Transverse colon (tissue), 4 donors: ENCODE measurements around the gene VAV2. TPM values are rescaled to one million over a fixed set of nuclear protein-coding genes. Genes with fewer than 3 reads are reported as not detected.

ENCODE experiments used
- DNase-seq: peaks from one replicate; pipeline ENCODE4 v3.0.0-alpha.2; 2019
- H3K27ac ChIP-seq, 4 donors: fragments of 200-600 bp; sonication (generic); 2 replicates each; pipeline ENCODE4 v1.5.1; 2016 to 2018; ENCODE audit warnings: inconsistent platforms in 4 of 4
- H3K27me3 ChIP-seq: fragments of 200-600 bp; sonication (generic); 2 replicates; pipeline ENCODE4 v1.5.1; 2017; ENCODE audit warnings: inconsistent platforms
- H3K36me3 ChIP-seq, 4 donors: fragments of 200-600 bp; sonication (generic); 2 replicates each; pipeline ENCODE4 v1.5.1; 2017 to 2019; ENCODE audit warnings: inconsistent platforms in 4 of 4
- H3K4me1 ChIP-seq, 4 donors: fragments of 200-600 bp; sonication (generic); 2 replicates each; pipeline ENCODE4 v1.5.1; 2017 to 2020; ENCODE audit warnings: inconsistent platforms in 4 of 4
- H3K4me3 ChIP-seq, 4 donors: fragments of 200-600 bp; sonication (generic); 1 replicate in 1 of 4; 2 replicates in 3 of 4; pipeline versions ENCODE4 v1.5.1 to v1.6.1; 2017 to 2019; ENCODE audit warnings: inconsistent platforms in 4 of 4
- H3K9me3 ChIP-seq, 2 donors: fragments of 200-600 bp; sonication (generic); 2 replicates each; pipeline ENCODE4 v1.5.1; 2017 to 2019; ENCODE audit warnings: inconsistent platforms in 2 of 2
- CTCF ChIP-seq, 5 experiments: fragments of 200-600 bp in 3 of 5; fragments of 450-650 bp in 2 of 5; sonication (generic) in 3 of 5; IDR thresholded peaks; 1 replicate in 2 of 5; 2 replicates in 3 of 5; pipeline ENCODE4 v1.5.1; 2016 to 2017; ENCODE audit warnings: antibody characterized with exemption in 5 of 5, inconsistent platforms in 3 of 5, mild to moderate bottlenecking in 2 of 5, moderate library complexity in 1 of 5
- EP300 ChIP-seq: sonication (generic); formaldehyde crosslinking; IDR thresholded peaks from one replicate; pipeline ENCODE4 v1.6.1; 2017; ENCODE audit warnings: antibody characterized with exemption, low read depth
- POLR2A ChIP-seq: fragments of 450-650 bp; IDR thresholded peaks from one replicate; pipeline ENCODE4 v1.6.1; 2016; ENCODE audit warnings: antibody characterized with exemption, mild to moderate bottlenecking, moderate library complexity
- POLR2AphosphoS5 ChIP-seq, 3 donors: sonication (generic); formaldehyde crosslinking; IDR thresholded peaks; one replicate each; pipeline ENCODE4 v1.6.1; 2016; ENCODE audit warnings: antibody characterized with exemption in 3 of 3
- WGBS, 2 donors: methylation state at CpG; one replicate each; pipeline ENCODE4 v1.1.5; 2018; ENCODE audit warnings: low coverage in 1 of 2; 5-methylcytosine and 5-hydroxymethylcytosine counted together
- in situ Hi-C, 4 donors: fragments of 200-750 bp; cut with MboI; loops; one replicate each; pipeline versions ENCODE4 v1.15.0 to v1.15.1; 2017; ENCODE audit warnings: low sequenced_read_pairs in 3 of 4, low pct_ligation_motif_present in 1 of 4, low pct_unique_long_range_greater_than_20kb in 1 of 4
- intact Hi-C: fragments of 100-400 bp; cut with DNase I; formaldehyde crosslinking; loops from one replicate; pipeline ENCODE4 v1.15.1; 2023; ENCODE audit warnings: low total_unique reads
- total RNA-seq, 4 donors: library from RNA; depleted of rRNA; stranded (reverse); fragments of >200 nt; gene quantifications; one replicate each; pipeline ENCODE4 v1.1.0, GENCODE V29; 2016

Gene VAV2
- total RNA-seq, 4 donors from 2014 or later: 8.2 to 52.4 (median 24.5) TPM

- Histone ChIP-seq H3K27me3 (no peaks in the 10 kb centered on the region), H3K9me3 (no peaks in the 10 kb centered on the region), H3K36me3 (no peaks in the 10 kb centered on the region), H3K4me1 (no peaks in the 10 kb centered on the region), H3K27ac (no peak overlapping the region), H3K4me3 (no peak overlapping the region)
- intact Hi-C loops (no loop called here), in situ Hi-C loops (no loop called here)
- 83 to 88% methylated on average over 1 to 22 of the region's 24 CpGs for WGBS, 2 donors
- no peak for DNase-seq
- TF ChIP-seq EP300 (no peak), CTCF (IDR thresholded peaks at IDR 0.05) (no peak), POLR2AphosphoS5 (IDR thresholded peaks at IDR 0.05) (no peak), POLR2A (no peak)
Observed at GRCh38 chr9:133881671-133882381, 110.3 kb downstream of the VAV2 start.

DNA sequence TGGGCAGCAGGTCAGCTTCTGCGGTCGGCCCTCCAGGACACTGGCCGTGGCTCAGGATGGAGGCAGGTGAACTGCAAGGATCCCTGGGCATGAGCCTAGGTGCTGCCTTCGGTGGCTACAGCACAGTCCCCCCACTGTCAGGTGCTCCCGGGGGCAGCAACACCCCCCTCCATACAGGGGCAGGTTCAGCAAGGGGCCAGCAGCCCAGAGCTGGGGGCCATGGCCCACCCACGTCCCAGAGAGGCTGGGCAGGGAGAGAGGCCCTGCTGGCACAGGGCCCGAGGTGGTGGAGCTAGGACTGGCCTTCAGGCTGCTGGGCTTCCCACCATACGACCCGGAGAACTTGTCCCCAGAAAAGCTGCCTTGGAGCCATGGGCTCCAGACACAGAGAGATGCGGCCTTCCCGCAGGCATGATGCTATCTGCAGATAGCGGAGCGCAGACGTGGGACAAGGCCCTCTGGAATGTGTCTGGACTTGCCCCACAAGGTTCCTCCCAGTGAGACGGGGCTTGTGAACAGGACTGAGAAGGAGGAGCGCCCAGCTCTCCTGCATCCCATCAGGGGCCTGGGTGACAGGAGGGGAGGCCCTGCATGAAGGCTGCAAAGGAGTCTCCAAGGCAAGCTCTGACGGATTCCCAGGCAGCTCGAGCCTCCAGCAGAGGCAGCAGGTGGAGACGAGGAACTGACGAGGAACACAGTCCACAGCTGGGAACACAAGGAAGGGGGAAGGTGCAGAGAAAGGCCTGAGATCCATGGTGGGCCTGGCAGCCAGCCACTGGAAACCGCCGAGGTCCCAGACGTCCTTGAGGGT lies 111.1 kb downstream of the VAV2 start:
- Histone ChIP-seq H3K9me3 (no peaks in the 10 kb centered on the region), H3K27ac (no peak overlapping the region), H3K36me3 (no peaks in the 10 kb centered on the region), H3K4me1 (no peaks in the 10 kb centered on the region), H3K4me3 (no peak overlapping the region), H3K27me3 (no peaks in the 10 kb centered on the region)
- TF ChIP-seq EP300 (no peak), CTCF (IDR thresholded peaks at IDR 0.05) (no peak)
- in situ Hi-C loops: no loop called here
- WGBS, 2 donors: 78 to 86% methylated on average over 3 to 23 of the region's 23 CpGs
- intact Hi-C loops: no loop called here
- no peak for DNase-seq

GRCh38 chr9:133880136-133880535 lies 112.0 kb downstream of the VAV2 start:
- Histone ChIP-seq H3K4me3 (no peak overlapping the region), H3K27ac (no peak overlapping the region), H3K36me3 (no peaks in the 10 kb centered on the region), H3K9me3 (no peaks in the 10 kb centered on the region), H3K4me1 (no peaks in the 10 kb centered on the region), H3K27me3 (no peaks in the 10 kb centered on the region)
- DNase-seq: no peak
- in situ Hi-C loops: no loop called here
- 69 to 80% methylated on average over 1 to 7 of the region's 7 CpGs for WGBS, 2 donors
- intact Hi-C loops: no loop called here
- no peak for TF ChIP-seq POLR2A
- TF ChIP-seq POLR2AphosphoS5 (IDR thresholded peaks at IDR 0.05): no peak
- no peak for TF ChIP-seq CTCF (IDR thresholded peaks at IDR 0.05)

DNA sequence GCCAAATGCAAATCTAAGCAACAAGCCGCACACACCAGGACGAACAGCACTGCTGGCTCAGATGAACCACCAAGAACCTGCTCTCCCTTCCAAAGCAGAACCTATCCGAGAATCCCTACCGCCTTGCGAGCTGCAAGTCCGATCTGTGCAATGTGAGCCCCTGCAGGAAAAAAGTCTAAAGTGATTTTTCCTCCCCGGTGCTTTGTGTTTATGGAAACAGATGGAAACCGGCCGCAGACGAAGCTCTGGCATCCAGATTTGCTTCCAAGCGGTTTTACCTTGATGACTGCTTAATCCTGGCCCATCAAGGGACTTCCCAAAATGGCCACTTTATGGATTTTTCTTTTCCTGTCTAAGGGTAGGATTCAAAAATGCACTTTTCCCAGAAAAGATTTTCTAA lies 112.5 kb downstream of the VAV2 start:
- no peak for DNase-seq
- intact Hi-C loops (no loop called here), in situ Hi-C loops (no loop called here)
- no peaks in the 10 kb centered on the region for H3K36me3 ChIP-seq
- H3K9me3 ChIP-seq: no peaks in the 10 kb centered on the region
- H3K27me3 ChIP-seq: no peaks in the 10 kb centered on the region
- 85 to 89% methylated on average over 4 to 11 of the region's 11 CpGs for WGBS, 2 donors
- H3K27ac ChIP-seq: no peak overlapping the region
- no peaks in the 10 kb centered on the region for H3K4me1 ChIP-seq
- no peak for TF ChIP-seq EP300
- no peak for TF ChIP-seq POLR2A
- no peak for TF ChIP-seq CTCF (IDR thresholded peaks at IDR 0.05)
- TF ChIP-seq POLR2AphosphoS5 (IDR thresholded peaks at IDR 0.05): no peak
- no peak overlapping the region for H3K4me3 ChIP-seq
